ENCODE data around the gene UNC13B. TPM values are rescaled to one million over a fixed set of nuclear protein-coding genes. Genes with fewer than 3 reads are reported as not detected.

Gene UNC13B
- total RNA-seq, 1 experiment from 2014 or later: 48.2 TPM

GRCh38 chr9:35313916-35314315 is 152.1 kb downstream of the UNC13B start:
- H3K9me3 Mint-ChIP-seq: peaks cover 0 to 2% of the 10 kb centered on the region in 2 experiments; a peak in 1 of 5 replicates
- H3K27ac ChIP-seq (ENCODE audit: insufficient read length, low read depth, low read length): no peak overlapping the region
- no peaks in the 10 kb centered on the region for H3K79me2 ChIP-seq (ENCODE audit: insufficient read depth, low read length)
- no CpG with 5 or more reads among the region's 4 CpGs for WGBS (ENCODE audit: extremely low coverage, insufficient read length, low lambda C conversion rate)
- no peaks in the 10 kb centered on the region for H3K23me2 ChIP-seq (ENCODE audit: insufficient read length, low read depth, low read length, poor library complexity, severe bottlenecking)
- H2BK20ac ChIP-seq (ENCODE audit: low read depth, low read length, poor library complexity, severe bottlenecking): no peak overlapping the region
- H3K9ac ChIP-seq (ENCODE audit: extremely low read depth, insufficient read length, low read length): no peak overlapping the region
- no peak overlapping the region for H2BK5ac ChIP-seq (ENCODE audit: insufficient read length, low read length)
- no peak overlapping the region for H4K91ac ChIP-seq (ENCODE audit: insufficient read length, low read depth, low read length)
- H3K27me3 Mint-ChIP-seq (ENCODE audit: low read depth): no peaks in the 10 kb centered on the region
- H3K4ac ChIP-seq (ENCODE audit: low read depth, low read length): no peak overlapping the region
- H3K18ac ChIP-seq (ENCODE audit: insufficient read length, low read depth, low read length): no peak overlapping the region
- H3K9me3 ChIP-seq (ENCODE audit: control insufficient read depth, low read depth, low read length): no peaks in the 10 kb centered on the region
- no peaks in the 10 kb centered on the region for H3K79me1 ChIP-seq (ENCODE audit: insufficient read depth, low read depth, low read length, poor library complexity, severe bottlenecking)
- H3K23ac ChIP-seq (ENCODE audit: insufficient read length, low read depth, low read length): no peak overlapping the region
- no peak overlapping the region for H3K27ac Mint-ChIP-seq
- no peaks in the 10 kb centered on the region for H4K20me1 ChIP-seq (ENCODE audit: control insufficient read depth, insufficient read depth, insufficient read length)
- H2BK120ac ChIP-seq (ENCODE audit: low read depth, low read length, poor library complexity, severe bottlenecking): no peak overlapping the region
- no peak overlapping the region for H4K8ac ChIP-seq (replicated peaks; ENCODE audit: insufficient read length, low read depth, low read length)
- no peaks in the 10 kb centered on the region for H3K4me1 ChIP-seq (ENCODE audit: insufficient read depth, low read length)
- H3K14ac ChIP-seq (ENCODE audit: insufficient read depth, low read length): no peak overlapping the region
- no peak overlapping the region for H2AK5ac ChIP-seq (ENCODE audit: insufficient read length, low read length)
- no peak overlapping the region for H3T11ph ChIP-seq (ENCODE audit: low read length)
- no peaks in the 10 kb centered on the region for H3K27me3 ChIP-seq (ENCODE audit: insufficient read depth, low read length)
- H3K4me3 Mint-ChIP-seq: no peak overlapping the region
- no peak overlapping the region for H2AFZ ChIP-seq (ENCODE audit: low read length)
- no peak overlapping the region for H4K5ac ChIP-seq (ENCODE audit: insufficient read length, low read depth, low read length)
- no peak overlapping the region for H3K56ac ChIP-seq (ENCODE audit: insufficient read length, low read depth, low read length)
- DNase-seq: no peak
- peaks cover 4 to 16% (median 10%) of the 10 kb centered on the region in 3 experiments; a peak in 5 of 7 replicates for H3K36me3 Mint-ChIP-seq (ENCODE audit: insufficient read depth in 1 of 3, low read depth in 3 of 3)
- H2BK15ac ChIP-seq (ENCODE audit: low read depth, low read length): no peak overlapping the region
- H2BK12ac ChIP-seq (ENCODE audit: insufficient read length, low read depth, low read length): no peak overlapping the region
- H3K4me1 Mint-ChIP-seq: peaks cover 6% of the 10 kb centered on the region in 2 experiments; a peak in 2 of 4 replicates
- TF ChIP-seq CTCF (conservative IDR thresholded peaks at IDR 0.05): no peak
- H3K4me2 ChIP-seq (ENCODE audit: insufficient read depth, insufficient read length, low read length): no peak overlapping the region
